ENCODE data around the gene CPED1.

Gene CPED1

DNA sequence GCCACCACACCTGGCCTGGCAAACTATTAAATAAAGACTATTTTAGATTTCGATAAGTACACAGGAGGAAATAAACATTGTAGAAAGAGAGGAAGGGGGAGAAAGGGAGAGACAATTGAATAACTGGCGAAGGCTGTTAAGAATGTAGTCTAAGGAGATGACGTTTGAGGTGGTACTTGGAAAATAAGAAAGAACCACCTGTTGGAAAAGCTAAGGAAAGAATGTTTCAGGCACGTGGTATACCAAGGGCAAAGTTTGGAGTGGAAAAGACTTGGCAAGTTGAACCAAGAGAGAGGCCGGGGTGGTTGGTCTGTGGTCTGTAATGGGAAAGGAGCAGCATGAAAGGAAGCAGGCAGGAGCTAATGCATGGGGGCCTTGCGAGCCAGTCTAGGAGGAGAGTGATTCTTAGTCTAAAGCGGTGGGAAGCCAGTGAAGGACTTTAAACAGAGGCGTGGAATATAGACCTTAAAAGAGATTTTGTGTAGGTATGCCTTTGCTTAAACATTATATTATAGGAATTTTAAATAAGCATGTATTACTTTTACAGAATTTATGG is 28.5 kb upstream of the CPED1 start:
- TF ChIP-seq, protein P1, sequence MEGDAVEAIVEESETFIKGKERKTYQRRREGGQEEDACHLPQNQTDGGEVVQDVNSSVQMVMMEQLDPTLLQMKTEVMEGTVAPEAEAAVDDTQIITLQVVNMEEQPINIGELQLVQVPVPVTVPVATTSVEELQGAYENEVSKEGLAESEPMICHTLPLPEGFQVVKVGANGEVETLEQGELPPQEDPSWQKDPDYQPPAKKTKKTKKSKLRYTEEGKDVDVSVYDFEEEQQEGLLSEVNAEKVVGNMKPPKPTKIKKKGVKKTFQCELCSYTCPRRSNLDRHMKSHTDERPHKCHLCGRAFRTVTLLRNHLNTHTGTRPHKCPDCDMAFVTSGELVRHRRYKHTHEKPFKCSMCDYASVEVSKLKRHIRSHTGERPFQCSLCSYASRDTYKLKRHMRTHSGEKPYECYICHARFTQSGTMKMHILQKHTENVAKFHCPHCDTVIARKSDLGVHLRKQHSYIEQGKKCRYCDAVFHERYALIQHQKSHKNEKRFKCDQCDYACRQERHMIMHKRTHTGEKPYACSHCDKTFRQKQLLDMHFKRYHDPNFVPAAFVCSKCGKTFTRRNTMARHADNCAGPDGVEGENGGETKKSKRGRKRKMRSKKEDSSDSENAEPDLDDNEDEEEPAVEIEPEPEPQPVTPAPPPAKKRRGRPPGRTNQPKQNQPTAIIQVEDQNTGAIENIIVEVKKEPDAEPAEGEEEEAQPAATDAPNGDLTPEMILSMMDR (IDR thresholded peaks at IDR 0.05; ENCODE audit: low read depth, low read length): no peak
- no peak for DNase-seq (ENCODE audit: extremely low read depth, low read depth)

DNA sequence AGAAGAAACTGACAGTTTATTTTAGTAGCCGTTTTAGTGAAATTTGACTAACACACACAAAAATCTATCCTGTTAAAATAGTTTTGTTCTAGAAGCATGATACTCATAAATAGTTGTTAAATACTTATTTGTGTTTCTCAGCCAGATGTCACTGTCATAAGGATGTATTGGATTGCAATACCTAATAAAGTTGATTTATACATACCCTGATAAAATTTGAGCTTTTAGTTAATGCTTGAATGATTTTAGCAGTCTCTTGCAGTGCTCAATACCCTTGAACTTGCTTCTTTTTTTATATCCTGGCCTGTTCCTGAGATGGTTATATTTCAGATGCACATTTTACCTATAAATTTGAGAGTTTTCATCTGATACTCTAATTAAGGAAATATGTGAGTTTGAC is 27.8 kb upstream of the CPED1 start:
- TF ChIP-seq, protein P1 (IDR thresholded peaks at IDR 0.05; ENCODE audit: low read depth, low read length): no peak
- DNase-seq (ENCODE audit: extremely low read depth, low read depth): no peak

DNA sequence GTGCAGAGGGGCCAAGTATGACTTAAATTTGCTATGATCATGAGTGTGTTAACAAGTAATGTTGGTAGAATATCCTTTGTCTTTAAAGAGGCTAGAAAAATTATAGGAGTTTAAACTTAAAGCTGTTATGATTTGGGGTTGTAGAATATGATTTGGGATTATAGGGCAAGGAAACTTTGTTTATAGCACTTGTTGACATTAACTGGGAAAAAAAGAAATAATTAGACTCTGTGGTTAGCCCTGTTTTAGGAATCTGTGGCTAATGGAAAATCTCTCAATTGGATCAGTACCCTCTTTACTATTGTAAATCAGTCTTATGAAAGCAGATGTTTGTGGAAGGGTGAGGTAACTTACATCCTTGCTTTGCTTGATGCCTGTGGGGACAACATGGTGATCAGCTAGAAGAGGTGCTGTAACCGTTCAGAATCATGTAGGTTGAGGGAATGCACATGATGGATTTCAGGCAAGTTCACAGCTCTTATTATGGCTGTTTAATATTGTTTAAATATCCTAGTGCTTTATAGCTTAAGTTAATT is 26.8 kb upstream of the CPED1 start:
- DNase-seq (ENCODE audit: extremely low read depth, low read depth): no peak
- TF ChIP-seq, protein P1 (IDR thresholded peaks at IDR 0.05; ENCODE audit: low read depth, low read length): no peak

DNA sequence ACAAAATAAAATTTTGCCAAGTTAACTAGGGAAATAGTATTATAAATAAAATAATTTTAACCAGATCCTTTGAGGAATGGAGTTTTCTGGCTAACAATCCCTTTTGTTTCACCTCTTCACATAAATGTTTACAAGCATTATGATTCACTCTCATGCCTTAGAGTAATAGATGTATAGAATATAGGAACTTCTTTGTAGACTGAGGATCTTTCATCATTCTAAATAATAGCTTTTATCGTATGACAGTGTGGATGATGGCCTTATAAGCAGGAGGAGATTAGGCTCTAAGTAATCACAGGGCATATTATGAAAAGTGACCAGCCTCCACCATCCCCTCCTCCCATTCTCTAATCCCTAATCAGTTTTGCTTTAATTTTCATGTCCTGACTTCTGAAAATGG is 24.4 kb upstream of the CPED1 start:
- TF ChIP-seq, protein P1 (IDR thresholded peaks at IDR 0.05; ENCODE audit: low read depth, low read length): no peak
- no peak for DNase-seq (ENCODE audit: extremely low read depth, low read depth)

DNA sequence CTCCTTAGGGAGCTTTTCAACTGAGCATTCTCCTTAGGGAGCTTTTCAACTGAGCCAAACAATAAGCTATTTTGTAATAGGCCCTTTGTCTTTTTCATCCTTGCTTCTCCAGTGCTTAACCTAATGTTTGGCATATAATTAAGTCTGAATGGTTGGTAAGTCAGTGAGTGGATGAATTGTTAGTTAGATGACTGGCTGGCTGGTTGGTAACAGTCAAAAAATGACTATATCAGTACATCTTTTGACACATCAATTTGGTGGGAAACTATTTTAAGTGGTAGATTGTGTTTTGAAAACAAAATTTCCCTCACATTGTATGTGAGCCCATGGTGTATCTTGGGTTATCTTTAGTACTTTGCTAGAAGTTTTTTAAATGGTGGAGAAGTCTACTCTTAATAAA is 21.6 kb upstream of the CPED1 start:
- TF ChIP-seq, protein P1 (IDR thresholded peaks at IDR 0.05; ENCODE audit: low read depth, low read length): no peak
- no peak for DNase-seq (ENCODE audit: extremely low read depth, low read depth)

DNA sequence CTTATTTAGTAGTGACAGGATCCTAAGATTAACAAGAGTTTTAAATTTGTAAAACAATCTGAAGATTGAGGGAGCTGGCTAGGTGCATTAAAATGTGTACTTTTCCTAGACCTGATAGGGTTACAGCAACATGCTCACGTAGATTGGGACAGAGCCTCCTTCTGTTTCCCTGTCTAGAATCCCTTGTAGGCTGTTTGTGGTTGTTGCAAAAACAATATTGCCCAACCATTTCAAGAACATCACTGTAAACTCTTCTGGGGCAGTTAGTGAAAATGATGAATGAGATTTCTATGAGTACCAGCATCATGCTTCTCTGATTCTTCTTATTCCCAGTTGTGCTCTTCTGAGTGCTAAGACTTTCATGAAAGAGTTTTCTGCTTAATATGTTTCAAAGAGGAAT is 14.7 kb upstream of the CPED1 start:
- TF ChIP-seq, protein P1 (IDR thresholded peaks at IDR 0.05; ENCODE audit: low read depth, low read length): no peak
- no peak for DNase-seq (ENCODE audit: extremely low read depth, low read depth)

DNA sequence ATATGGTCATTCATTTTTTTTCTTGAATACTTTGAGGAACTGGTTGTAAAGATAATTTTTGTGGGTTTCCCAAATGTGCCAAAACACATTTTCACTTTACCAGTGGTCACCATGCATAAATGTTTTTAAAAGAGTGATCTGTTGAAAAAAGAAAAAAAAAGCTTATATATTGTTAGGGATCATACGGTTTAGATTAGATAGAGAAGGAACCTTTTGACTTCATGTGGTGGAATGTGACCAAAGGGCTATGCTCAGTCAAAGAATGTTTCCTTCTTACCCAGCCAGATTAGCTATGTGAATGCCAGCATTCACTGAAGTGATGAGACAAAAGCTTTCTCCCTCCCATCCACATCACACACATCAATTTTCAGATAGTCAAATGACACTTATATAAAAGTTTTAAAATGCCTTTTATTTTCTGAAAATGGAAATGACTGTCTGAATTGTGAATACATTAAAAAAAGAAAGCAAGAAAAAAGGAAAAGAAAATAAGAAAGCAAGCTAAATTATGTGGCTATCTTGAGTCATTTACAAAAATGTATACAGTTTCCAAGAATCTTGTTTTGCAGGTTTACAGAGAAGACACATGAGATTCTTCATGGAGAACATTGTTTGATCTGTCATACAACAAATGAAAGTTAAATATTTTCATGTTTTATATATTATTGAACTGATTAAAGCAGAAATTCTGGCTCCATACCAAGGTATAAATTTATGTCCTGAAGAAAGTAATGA is 8.6 kb upstream of the CPED1 start:
- no peak for DNase-seq (ENCODE audit: extremely low read depth, low read depth)
- TF ChIP-seq, protein P1 (IDR thresholded peaks at IDR 0.05; ENCODE audit: low read depth, low read length): no peak

Data from AG09319 (cell line).